GM06990 (cell line): ENCODE results near the gene APBB2.

Experiments
- DNase-seq: peaks from one replicate; pipeline ENCODE4 v3.0.0-alpha.2; 2011; ENCODE audit not compliant: insufficient read length; ENCODE audit errors: extremely low read depth
- H3K27me3 ChIP-seq: replicated peaks from 2 replicates; pipeline ENCODE4 v1.6.0; 2011; ENCODE audit warnings: low read length; ENCODE audit not compliant: control insufficient read depth, insufficient read depth
- H3K36me3 ChIP-seq: 2 replicates; pipeline ENCODE4 v1.5.1; 2011; ENCODE audit warnings: low read length; ENCODE audit not compliant: control insufficient read depth, insufficient read depth
- H3K4me3 ChIP-seq: replicated peaks from 2 replicates; pipeline ENCODE4 v1.5.1; 2011; ENCODE audit warnings: low read depth, mild to moderate bottlenecking, control low read depth, low read length
- TF ChIP-seq, protein P1 (sequence below): IDR thresholded peaks from 2 replicates; pipeline ENCODE4 v1.5.1; 2011; ENCODE audit warnings: low read length, control low read depth, mild to moderate bottlenecking, inconsistent platforms; ENCODE audit not compliant: insufficient read depth, poor library complexity, severe bottlenecking

Gene APBB2

DNA sequence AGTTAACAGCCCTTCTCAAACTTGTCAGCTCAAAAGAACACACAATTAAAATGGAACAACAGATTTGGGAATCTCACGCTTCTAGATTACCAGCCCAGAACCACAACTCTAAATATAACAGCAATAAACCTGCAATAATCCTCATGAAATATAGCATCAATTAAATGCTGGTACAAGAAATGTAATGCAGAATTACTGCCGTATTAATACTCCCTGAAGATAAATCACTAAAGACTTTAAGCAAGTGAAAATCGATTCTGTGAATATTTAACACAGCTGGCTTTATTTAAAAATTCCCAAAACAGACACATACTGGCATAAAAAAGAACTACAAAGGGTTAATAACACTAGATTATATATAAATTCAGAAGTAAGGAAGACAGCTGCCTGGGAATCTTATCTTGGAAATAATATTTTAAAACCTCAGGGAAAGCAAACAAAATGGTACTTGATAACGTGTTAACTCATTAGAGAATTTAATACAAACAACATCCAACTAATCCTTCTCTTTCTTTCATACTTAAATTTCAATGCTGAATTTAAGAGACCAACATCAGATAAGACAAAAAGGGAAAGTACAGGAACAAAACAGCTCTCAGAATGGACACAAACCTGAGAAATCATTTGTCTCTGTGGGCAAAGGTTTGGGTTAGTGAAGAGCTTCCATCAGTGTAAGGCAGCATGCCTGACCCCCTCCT lies 34.7 kb downstream of the APBB2 start:
- Histone ChIP-seq H3K4me3 (no peak overlapping the region), H3K36me3 (no peaks in the 10 kb centered on the region), H3K27me3 (no peaks in the 10 kb centered on the region)
- DNase-seq: no peak
- TF ChIP-seq, protein P1, sequence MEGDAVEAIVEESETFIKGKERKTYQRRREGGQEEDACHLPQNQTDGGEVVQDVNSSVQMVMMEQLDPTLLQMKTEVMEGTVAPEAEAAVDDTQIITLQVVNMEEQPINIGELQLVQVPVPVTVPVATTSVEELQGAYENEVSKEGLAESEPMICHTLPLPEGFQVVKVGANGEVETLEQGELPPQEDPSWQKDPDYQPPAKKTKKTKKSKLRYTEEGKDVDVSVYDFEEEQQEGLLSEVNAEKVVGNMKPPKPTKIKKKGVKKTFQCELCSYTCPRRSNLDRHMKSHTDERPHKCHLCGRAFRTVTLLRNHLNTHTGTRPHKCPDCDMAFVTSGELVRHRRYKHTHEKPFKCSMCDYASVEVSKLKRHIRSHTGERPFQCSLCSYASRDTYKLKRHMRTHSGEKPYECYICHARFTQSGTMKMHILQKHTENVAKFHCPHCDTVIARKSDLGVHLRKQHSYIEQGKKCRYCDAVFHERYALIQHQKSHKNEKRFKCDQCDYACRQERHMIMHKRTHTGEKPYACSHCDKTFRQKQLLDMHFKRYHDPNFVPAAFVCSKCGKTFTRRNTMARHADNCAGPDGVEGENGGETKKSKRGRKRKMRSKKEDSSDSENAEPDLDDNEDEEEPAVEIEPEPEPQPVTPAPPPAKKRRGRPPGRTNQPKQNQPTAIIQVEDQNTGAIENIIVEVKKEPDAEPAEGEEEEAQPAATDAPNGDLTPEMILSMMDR: no peak

DNA sequence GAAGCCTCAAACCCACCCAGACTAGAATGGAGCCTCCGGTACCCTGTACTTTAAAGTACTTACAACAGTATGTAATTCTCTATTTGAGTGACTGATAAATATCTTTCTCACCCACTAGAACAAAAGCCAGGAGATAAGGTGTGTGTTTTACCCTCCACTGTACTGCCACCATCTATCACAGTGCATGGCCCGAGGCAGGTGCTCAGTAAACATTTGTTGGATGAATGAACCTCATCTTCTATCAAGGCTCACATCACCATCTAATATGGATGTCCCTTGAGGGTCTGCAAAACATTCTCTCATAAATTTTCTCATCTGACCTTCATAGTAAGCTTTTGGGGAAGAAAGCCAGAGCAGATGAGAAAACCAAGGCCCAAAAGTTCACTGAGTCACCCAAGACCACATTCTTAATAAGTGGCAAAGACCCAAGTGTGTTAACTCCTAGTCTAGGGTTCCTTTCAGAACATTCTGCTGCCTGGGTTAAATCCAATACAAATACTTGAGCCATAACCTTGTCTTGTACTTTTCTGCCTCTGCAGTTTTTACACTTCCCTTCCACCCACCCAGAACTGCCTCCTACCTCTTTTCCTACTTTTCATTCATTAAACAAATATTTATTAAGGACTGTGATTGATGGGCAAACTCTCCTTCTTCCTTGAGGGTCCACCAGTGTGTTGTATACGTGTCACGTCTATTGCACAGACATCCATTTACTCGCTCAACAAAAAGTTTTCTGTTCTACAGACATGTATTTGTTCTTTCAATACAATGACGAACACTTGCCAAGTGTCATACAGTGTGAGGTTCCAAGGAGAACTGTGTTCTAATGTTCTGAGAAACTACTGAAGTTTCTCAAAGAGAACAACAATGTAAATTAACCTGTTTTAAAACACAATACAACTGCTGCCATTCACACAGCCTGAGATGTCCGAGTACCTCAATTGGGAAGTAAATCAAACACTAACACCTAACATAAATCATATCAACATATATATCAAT lies 35.7 kb downstream of the APBB2 start:
- H3K36me3 ChIP-seq: no peaks in the 10 kb centered on the region
- DNase-seq: no peak
- H3K4me3 ChIP-seq: no peak overlapping the region
- no peaks in the 10 kb centered on the region for H3K27me3 ChIP-seq
- TF ChIP-seq, protein P1: no peak

DNA sequence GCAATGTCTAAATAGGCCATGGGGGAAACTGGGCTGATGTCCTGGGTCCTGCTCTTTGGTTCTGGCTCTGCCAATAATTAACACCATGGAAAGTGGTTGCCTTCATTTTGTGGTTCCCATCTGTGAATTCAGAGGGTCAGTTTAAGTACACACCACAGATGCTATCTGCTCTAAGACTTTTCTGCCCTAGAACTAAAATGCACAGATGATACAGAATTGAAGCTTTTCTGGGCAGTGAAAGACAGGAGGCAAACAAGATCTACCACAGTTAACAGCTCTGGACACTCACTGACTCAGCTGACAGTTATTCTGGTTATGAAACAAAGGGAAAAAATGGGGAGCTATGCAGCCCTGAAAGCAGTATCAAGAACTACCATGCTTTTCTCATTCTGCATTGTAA lies 37.3 kb downstream of the APBB2 start:
- no peak for DNase-seq

DNA sequence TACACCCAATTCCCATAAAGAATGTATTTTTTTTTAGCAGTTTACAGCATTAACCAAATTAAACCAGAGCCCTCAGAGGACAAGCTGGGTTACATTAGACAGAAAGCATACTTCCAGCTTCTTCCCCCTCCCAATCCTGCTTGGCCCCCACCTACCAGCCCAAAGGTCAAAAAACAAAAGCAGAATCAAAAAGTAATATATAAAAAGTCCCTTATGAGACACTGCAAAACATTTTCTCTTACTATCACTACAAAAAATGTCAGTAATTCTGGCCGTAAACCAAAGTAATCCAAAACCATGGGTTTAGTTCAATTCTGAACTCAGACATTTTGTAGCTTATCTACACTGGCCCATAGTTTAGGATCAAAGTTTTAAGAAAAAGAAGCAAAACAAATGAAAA lies 38.0 kb downstream of the APBB2 start:
- H3K4me3 ChIP-seq: no peak overlapping the region
- TF ChIP-seq, protein P1: no peak
- no peak for DNase-seq

More for the DNA sequence above, 37.3 kb downstream of the APBB2 start:
- Histone ChIP-seq H3K36me3 (no peaks in the 10 kb centered on the region), H3K27me3 (no peaks in the 10 kb centered on the region), H3K4me3 (no peak overlapping the region)
- TF ChIP-seq, protein P1: no peak

DNA sequence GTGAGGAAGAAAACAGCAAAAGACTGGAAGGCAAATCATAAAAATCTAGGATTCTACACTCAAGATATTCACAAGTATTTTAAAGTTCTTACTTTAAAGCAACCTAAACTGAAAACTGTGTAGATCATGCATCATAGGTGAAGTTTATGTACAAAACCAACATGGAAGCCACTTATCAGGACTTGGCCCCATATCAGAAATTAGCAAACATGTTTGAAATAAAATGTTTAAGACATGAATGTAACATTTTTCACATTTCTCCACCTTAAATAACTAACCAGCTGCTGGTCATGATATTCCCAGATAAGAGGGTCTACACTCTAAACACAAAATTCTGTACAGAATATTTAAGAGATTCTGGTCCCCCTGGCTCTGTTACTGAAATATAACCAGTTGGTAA lies 38.5 kb downstream of the APBB2 start:
- TF ChIP-seq, protein P1: no peak
- DNase-seq: no peak
- H3K36me3 ChIP-seq: no peaks in the 10 kb centered on the region
- no peak overlapping the region for H3K4me3 ChIP-seq
- no peaks in the 10 kb centered on the region for H3K27me3 ChIP-seq

More for the DNA sequence above, 38.0 kb downstream of the APBB2 start:
- Histone ChIP-seq H3K27me3 (no peaks in the 10 kb centered on the region), H3K36me3 (no peaks in the 10 kb centered on the region)
